HCT116 (cell line): Measurements from ENCODE around the gene GPX4.

ENCODE experiments used
- EZH2phosphoT487 ChIP-seq: fragments of 200-600 bp; IDR thresholded peaks from 2 replicates; pipeline ENCODE4 v1.6.1; 2018; ENCODE audit warnings: antibody characterized with exemption, borderline replicate concordance
- ZNF274 ChIP-seq: fragments of 200-500 bp; sonication (Bioruptor generic); IDR thresholded peaks from 2 replicates; pipeline ENCODE4 v1.6.1; 2014; ENCODE audit warnings: mild to moderate bottlenecking, low read depth, low read length, inconsistent platforms
- TF ChIP-seq, protein P1 (sequence below), 3 experiments: fragments of 200-600 bp in 1 of 3; sonication (generic) in 1 of 3; IDR thresholded peaks in 2 of 3; conservative IDR thresholded peaks in 1 of 3; 2 replicates each; pipeline ENCODE4 v1.5.1; 2012 to 2017; ENCODE audit warnings: low read depth in 2 of 3, low read length in 2 of 3, antibody characterized with exemption in 1 of 3, borderline replicate concordance in 1 of 3, control low read depth in 1 of 3, mild to moderate bottlenecking in 1 of 3, mixed read lengths in 1 of 3, mixed run types in 1 of 3, moderate library complexity in 1 of 3; ENCODE audit not compliant: insufficient read depth in 1 of 3

DNA sequence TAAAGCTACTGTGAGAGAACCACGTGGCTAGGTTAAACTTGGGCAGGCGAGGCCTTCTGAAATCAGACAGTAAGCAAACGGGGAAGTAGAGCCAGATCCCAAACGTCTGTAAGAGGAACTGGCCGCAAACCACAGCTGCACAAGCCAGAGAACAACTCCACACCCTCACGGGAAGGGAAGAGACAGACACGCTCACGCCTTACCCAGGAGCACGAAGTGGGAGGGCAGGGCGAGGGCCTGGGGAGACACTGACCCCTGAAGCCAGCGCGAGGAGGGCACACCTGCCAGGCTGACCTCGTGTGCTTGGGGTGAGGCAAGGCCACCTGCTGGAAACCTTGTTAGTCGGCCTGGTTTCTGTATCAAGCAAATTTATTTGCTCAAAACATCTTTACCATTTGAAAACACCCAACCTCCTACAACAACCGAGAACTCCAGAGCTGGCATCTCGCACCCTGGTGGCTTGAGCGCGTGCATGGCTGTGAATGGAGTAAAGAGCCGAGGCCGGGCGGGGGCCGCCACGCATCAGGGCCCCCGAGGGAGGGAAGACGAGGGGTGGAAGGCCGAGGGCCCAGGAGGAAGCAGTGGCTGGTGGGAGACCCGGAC, 15.9 kb upstream of the GPX4 start:
- TF ChIP-seq, protein P1, sequence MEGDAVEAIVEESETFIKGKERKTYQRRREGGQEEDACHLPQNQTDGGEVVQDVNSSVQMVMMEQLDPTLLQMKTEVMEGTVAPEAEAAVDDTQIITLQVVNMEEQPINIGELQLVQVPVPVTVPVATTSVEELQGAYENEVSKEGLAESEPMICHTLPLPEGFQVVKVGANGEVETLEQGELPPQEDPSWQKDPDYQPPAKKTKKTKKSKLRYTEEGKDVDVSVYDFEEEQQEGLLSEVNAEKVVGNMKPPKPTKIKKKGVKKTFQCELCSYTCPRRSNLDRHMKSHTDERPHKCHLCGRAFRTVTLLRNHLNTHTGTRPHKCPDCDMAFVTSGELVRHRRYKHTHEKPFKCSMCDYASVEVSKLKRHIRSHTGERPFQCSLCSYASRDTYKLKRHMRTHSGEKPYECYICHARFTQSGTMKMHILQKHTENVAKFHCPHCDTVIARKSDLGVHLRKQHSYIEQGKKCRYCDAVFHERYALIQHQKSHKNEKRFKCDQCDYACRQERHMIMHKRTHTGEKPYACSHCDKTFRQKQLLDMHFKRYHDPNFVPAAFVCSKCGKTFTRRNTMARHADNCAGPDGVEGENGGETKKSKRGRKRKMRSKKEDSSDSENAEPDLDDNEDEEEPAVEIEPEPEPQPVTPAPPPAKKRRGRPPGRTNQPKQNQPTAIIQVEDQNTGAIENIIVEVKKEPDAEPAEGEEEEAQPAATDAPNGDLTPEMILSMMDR (IDR thresholded peaks at IDR 0.05 in 2 of 3, conservative IDR thresholded peaks at IDR 0.05 in 1 of 3; ENCODE audit: borderline replicate concordance in 1 of 3, insufficient read depth in 1 of 3, low read depth in 2 of 3, low read length in 2 of 3): no peak
- TF ChIP-seq ZNF274 (no peak), EZH2phosphoT487 (no peak)
